ENCODE measurements around the gene HDDC3. TPM values are rescaled to one million over a fixed set of nuclear protein-coding genes. Genes with fewer than 3 reads are reported as not detected.
"Not testable (repeated sequence)": the region's sequence is repeated elsewhere in the genome, so short reads cannot be mapped to it uniquely, and the experiment has no call there.

Gene HDDC3
- total and polyA plus RNA-seq, 2 experiments from 2014 or later: 9.7 to 11.1 TPM

DNA sequence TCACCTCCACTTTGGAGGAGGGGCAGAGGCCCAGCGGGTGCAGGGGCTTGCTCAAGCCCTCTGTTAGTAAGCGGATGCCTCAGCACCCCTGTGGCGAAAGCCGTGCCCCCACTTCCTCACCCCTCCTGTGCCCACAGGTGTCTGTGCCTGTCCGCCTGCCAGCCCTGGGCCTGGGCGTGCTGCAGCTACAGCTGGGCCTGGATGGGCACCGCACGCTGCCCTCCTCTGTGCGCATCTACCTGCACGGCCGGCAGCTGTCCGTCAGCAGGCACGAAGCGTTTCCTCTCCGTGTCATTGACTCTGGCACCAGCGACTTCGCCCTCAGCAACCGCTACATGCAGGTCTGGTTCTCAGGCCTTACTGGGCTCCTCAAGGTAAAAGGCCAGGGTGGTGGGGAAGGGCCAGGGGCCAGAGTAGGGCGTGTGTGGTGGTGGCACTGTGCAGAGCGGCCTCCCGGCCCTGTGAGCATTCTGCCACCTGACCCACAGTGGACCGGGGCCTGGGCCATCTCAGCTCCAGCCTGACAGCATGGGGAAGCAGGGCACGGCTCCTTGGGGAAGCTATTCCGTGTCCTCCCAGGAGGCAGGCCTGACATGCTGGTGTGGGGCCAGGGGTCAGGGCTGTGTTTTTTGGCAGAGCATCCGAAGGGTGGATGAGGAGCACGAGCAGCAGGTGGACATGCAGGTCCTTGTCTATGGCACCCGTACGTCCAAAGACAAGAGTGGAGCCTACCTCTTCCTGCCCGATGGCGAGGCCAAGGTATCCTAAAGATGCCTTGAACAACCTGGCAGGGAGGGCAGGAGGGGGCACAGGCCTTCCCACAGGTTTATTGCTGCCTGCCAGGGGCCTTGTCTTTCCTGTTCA, 20.2 kb downstream of the HDDC3 start:
- 93 to 94% methylated on average over 28 to 30 of the region's 30 CpGs for WGBS, 2 experiments (ENCODE audit: low coverage in 1 of 2, low lambda C conversion rate in 2 of 2, missing lambda C conversion rate in 2 of 2)

DNA sequence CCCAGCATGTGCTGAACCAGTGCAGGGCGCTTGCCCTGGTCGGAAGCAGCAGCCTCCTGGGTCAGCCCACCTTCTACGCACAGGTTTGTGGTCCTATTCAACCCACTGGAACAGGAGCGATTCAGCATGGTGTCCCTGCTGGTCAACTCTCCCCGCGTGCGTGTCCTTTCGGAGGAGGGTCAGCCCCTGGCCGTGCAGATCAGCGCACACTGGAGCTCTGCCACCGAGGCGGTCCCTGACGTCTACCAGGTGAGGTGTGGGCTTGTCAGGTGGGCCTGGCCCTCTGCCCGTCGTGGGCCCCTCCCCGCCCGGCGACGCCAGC, 21.1 kb downstream of the HDDC3 start:
- Histone ChIP-seq H4K20me1 (ENCODE audit: insufficient read depth) (no peaks in the 10 kb centered on the region), H3K27me3 (replicated peaks; ENCODE audit: insufficient read depth) (no peaks in the 10 kb centered on the region), H3K9me3 (ENCODE audit: low read depth) (no peaks in the 10 kb centered on the region), H3K27ac (no peak overlapping the region), H3K9ac (no peak overlapping the region), H2AFZ (no peak overlapping the region), H3K36me3 (ENCODE audit: low read depth) (no peaks in the 10 kb centered on the region; the same call in 1 of the 2 replicates), H3K4me2 (ENCODE audit: unreplicated experiment) (no peak overlapping the region), H3K9me2 (ENCODE audit: insufficient read depth) (no peaks in the 10 kb centered on the region), H3K4me1 (ENCODE audit: insufficient read depth) (no peaks in the 10 kb centered on the region), H3F3A (ENCODE audit: insufficient read depth) (no peaks in the 10 kb centered on the region), H3K79me2 (ENCODE audit: insufficient read depth) (no peaks in the 10 kb centered on the region), H3K4me3 (no peak overlapping the region)
- 88 to 90% methylated on average over 14 to 19 of the region's 19 CpGs for WGBS, 2 experiments (ENCODE audit: low coverage in 1 of 2, low lambda C conversion rate in 2 of 2, missing lambda C conversion rate in 2 of 2)
- TF ChIP-seq EZH2 (IDR thresholded peaks at IDR 0.05; ENCODE audit: insufficient read depth, poor library complexity, severe bottlenecking) (no peak), EZH2phosphoT487 (IDR thresholded peaks at IDR 0.05; ENCODE audit: insufficient read depth, low read depth) (no peak)
- DNase-seq: no peak
- in situ Hi-C loops (cut with MboI): no loop called here

More for the DNA sequence above, 20.2 kb downstream of the HDDC3 start:
- Histone ChIP-seq H3K9ac (no peak overlapping the region), H3K27me3 (replicated peaks; ENCODE audit: insufficient read depth) (no peaks in the 10 kb centered on the region), H3K79me2 (ENCODE audit: insufficient read depth) (no peaks in the 10 kb centered on the region), H3K9me3 (ENCODE audit: low read depth) (no peaks in the 10 kb centered on the region), H4K20me1 (ENCODE audit: insufficient read depth) (no peaks in the 10 kb centered on the region), H3K9me2 (ENCODE audit: insufficient read depth) (no peaks in the 10 kb centered on the region), H3F3A (ENCODE audit: insufficient read depth) (no peaks in the 10 kb centered on the region), H2AFZ (no peak overlapping the region), H3K36me3 (ENCODE audit: low read depth) (no peaks in the 10 kb centered on the region; the same call in 1 of the 2 replicates), H3K27ac (no peak overlapping the region), H3K4me2 (ENCODE audit: unreplicated experiment) (no peak overlapping the region), H3K4me3 (no peak overlapping the region), H3K4me1 (ENCODE audit: insufficient read depth) (no peaks in the 10 kb centered on the region)
- no peak for TF ChIP-seq EZH2phosphoT487 (IDR thresholded peaks at IDR 0.05; ENCODE audit: insufficient read depth, low read depth)
- TF ChIP-seq EZH2 (IDR thresholded peaks at IDR 0.05; ENCODE audit: insufficient read depth, poor library complexity, severe bottlenecking): no peak
- in situ Hi-C loops (cut with MboI): no loop called here
- no peak for DNase-seq

DNA sequence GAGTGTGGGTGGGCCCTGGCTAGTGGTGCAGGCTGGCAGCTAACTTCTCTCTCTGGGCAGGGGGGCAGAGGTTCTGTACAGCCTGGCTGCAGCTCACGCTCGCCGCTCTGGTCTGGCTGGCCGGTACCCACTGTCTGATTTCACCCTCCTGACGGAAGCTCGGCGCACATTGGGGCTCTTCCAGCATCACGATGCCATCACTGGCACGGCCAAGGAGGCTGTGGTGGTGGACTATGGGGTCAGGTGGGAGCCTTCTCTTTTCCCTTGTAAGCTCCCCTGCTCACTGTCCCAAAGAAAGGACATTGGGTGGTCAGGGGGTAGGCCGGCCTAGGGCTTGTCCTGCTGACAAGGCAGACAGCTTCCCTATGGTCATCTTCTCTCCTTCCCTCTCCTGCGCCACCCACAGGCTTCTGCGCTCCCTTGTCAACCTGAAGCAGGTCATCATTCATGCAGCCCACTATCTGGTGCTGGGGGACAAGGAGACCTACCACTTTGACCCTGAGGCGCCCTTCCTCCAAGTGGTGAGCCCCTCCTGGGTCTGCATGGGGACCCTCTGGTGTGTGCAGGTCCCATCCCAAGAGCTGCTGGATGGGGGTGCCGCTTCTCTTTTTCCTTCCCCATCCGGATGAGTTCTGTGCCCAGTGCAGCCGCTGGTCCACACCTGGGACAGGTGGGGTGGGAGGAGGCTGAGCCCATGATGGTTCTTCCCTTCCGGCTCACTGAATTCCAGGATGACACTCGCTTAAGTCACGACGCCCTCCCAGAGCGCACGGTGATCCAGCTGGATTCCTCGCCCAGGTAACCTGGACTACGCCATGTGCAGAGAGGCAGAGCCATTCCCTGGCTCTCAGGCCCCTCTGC, 21.7 kb downstream of the HDDC3 start:
- Histone ChIP-seq H4K20me1 (ENCODE audit: insufficient read depth) (no peaks in the 10 kb centered on the region), H3K27ac (no peak overlapping the region), H3K36me3 (ENCODE audit: low read depth) (no peaks in the 10 kb centered on the region; the same call in 1 of the 2 replicates), H3K9ac (no peak overlapping the region), H3F3A (ENCODE audit: insufficient read depth) (no peaks in the 10 kb centered on the region), H3K9me3 (ENCODE audit: low read depth) (no peaks in the 10 kb centered on the region), H3K79me2 (ENCODE audit: insufficient read depth) (no peaks in the 10 kb centered on the region), H2AFZ (no peak overlapping the region), H3K27me3 (replicated peaks; ENCODE audit: insufficient read depth) (no peaks in the 10 kb centered on the region), H3K4me1 (ENCODE audit: insufficient read depth) (no peaks in the 10 kb centered on the region), H3K4me3 (no peak overlapping the region), H3K9me2 (ENCODE audit: insufficient read depth) (no peaks in the 10 kb centered on the region), H3K4me2 (ENCODE audit: unreplicated experiment) (no peak overlapping the region)
- 97% methylated on average over 24 of the region's 24 CpGs for WGBS, 2 experiments (ENCODE audit: low coverage in 1 of 2, low lambda C conversion rate in 2 of 2, missing lambda C conversion rate in 2 of 2)
- in situ Hi-C loops (cut with MboI): no loop called here
- no peak for DNase-seq
- TF ChIP-seq EZH2 (IDR thresholded peaks at IDR 0.05; ENCODE audit: insufficient read depth, poor library complexity, severe bottlenecking) (no peak), EZH2phosphoT487 (IDR thresholded peaks at IDR 0.05; ENCODE audit: insufficient read depth, low read depth) (no peak)

DNA sequence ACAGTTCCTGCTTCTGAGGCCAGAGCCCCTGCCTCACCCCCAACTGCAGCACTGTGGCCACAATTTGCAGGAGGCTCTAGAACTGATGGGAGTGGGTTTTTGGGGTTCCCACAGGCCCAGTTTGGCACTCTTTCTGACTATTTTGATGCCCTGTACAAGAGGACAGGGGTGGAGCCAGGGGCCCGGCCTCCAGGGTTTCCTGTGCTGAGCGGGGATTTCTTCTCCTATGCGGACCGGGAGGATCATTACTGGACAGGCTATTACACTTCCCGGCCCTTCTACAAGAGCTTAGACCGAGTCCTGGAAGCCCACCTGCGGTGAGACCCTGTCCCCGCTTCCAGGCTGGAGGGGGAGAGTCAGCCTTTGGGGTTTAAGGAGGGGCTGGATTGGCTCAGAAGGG, 22.4 kb downstream of the HDDC3 start:
- no peak overlapping the region for H3K4me3 ChIP-seq
- in situ Hi-C loops (cut with MboI): no loop called here
- H4K20me1 ChIP-seq (ENCODE audit: insufficient read depth): no peaks in the 10 kb centered on the region
- 91 to 96% methylated on average over 8 of the region's 8 CpGs for WGBS, 2 experiments (ENCODE audit: low coverage in 1 of 2, low lambda C conversion rate in 2 of 2, missing lambda C conversion rate in 2 of 2)
- no peaks in the 10 kb centered on the region for H3F3A ChIP-seq (ENCODE audit: insufficient read depth)
- no peaks in the 10 kb centered on the region for H3K9me2 ChIP-seq (ENCODE audit: insufficient read depth)
- no peaks in the 10 kb centered on the region for H3K79me2 ChIP-seq (ENCODE audit: insufficient read depth)
- H3K4me2 ChIP-seq (ENCODE audit: unreplicated experiment): no peak overlapping the region
- no peaks in the 10 kb centered on the region for H3K4me1 ChIP-seq (ENCODE audit: insufficient read depth)
- H3K9me3 ChIP-seq (ENCODE audit: low read depth): no peaks in the 10 kb centered on the region
- TF ChIP-seq EZH2phosphoT487 (IDR thresholded peaks at IDR 0.05; ENCODE audit: insufficient read depth, low read depth): no peak
- TF ChIP-seq EZH2 (IDR thresholded peaks at IDR 0.05; ENCODE audit: insufficient read depth, poor library complexity, severe bottlenecking): no peak
- no peaks in the 10 kb centered on the region; the same call in 1 of the 2 replicates for H3K36me3 ChIP-seq (ENCODE audit: low read depth)
- no peak for DNase-seq
- no peak overlapping the region for H3K27ac ChIP-seq
- no peaks in the 10 kb centered on the region for H3K27me3 ChIP-seq (replicated peaks; ENCODE audit: insufficient read depth)
- no peak overlapping the region for H2AFZ ChIP-seq
- no peak overlapping the region for H3K9ac ChIP-seq

DNA sequence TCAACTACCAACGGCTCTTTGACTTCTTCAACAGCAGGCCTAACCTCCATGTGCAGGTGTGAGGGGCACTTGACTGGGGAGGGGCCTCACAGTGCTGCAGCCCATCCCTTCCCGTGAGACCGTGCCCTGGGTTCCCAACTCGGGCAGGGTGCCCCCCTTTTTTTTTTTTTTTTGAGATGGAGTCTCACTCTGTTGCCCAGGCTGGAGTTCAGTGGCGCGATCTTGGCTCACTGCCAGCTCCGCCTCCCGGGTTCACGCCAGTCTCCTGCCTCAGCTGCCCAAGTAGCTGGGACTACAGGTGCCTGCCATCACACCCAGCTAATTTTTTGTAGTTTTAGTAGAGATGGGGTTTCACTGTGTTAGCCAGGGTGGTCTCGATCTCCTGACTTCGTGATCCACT, 22.9 kb downstream of the HDDC3 start:
- H3K27me3 ChIP-seq (replicated peaks; ENCODE audit: insufficient read depth); H3K4me2 ChIP-seq (ENCODE audit: unreplicated experiment); H3K9me3 ChIP-seq (ENCODE audit: low read depth); H3K4me3 ChIP-seq; H2AFZ ChIP-seq; H3K79me2 ChIP-seq (ENCODE audit: insufficient read depth); H3K9me2 ChIP-seq (ENCODE audit: insufficient read depth); H3F3A ChIP-seq (ENCODE audit: insufficient read depth); DNase-seq; H3K27ac ChIP-seq; H4K20me1 ChIP-seq (ENCODE audit: insufficient read depth); in situ Hi-C loops (cut with MboI); H3K36me3 ChIP-seq (ENCODE audit: low read depth); H3K4me1 ChIP-seq (ENCODE audit: insufficient read depth); H3K9ac ChIP-seq: not testable (repeated sequence)
- 82 to 83% methylated on average over 11 of the region's 11 CpGs for WGBS, 2 experiments (ENCODE audit: low coverage in 1 of 2, low lambda C conversion rate in 2 of 2, missing lambda C conversion rate in 2 of 2)
